ENCODE measurements around the gene ENPP1. TPM values are rescaled to one million over a fixed set of nuclear protein-coding genes. Genes with fewer than 3 reads are reported as not detected.

ENPP1 gene
- total and polyA plus RNA-seq, 8 donors: 1.6 to 2.5 (median 2.0) TPM

DNA sequence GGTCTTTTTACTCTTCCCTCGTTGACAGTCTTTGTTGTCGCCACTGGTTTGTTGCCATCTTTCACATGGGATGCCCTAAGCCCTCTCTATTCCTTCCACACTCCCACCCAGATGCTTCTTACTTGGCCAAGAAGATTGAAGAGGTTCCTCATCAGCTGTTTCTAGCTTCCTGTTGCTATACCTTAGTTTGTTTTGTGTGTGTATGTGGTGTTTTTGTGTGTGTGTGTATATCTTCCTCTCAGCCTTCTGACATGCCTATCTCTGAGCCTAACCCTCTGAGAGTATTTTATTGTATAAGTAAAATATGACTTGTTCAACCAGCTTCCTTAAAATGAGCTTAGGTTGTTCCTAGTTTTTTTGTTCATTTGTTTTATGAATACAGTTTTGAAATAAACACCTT, 35.9 kb downstream of the ENPP1 start:
- Histone ChIP-seq H3K9me3 (no peaks in the 10 kb centered on the region), H3K4me3 (no peak overlapping the region), H3K27me3 (no peaks in the 10 kb centered on the region), H3K4me1 (no peaks in the 10 kb centered on the region), H3K36me3 (no peaks in the 10 kb centered on the region), H3K27ac (no peak overlapping the region)
- TF ChIP-seq, protein P1, sequence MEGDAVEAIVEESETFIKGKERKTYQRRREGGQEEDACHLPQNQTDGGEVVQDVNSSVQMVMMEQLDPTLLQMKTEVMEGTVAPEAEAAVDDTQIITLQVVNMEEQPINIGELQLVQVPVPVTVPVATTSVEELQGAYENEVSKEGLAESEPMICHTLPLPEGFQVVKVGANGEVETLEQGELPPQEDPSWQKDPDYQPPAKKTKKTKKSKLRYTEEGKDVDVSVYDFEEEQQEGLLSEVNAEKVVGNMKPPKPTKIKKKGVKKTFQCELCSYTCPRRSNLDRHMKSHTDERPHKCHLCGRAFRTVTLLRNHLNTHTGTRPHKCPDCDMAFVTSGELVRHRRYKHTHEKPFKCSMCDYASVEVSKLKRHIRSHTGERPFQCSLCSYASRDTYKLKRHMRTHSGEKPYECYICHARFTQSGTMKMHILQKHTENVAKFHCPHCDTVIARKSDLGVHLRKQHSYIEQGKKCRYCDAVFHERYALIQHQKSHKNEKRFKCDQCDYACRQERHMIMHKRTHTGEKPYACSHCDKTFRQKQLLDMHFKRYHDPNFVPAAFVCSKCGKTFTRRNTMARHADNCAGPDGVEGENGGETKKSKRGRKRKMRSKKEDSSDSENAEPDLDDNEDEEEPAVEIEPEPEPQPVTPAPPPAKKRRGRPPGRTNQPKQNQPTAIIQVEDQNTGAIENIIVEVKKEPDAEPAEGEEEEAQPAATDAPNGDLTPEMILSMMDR (IDR thresholded peaks at IDR 0.05): no peak
- ATAC-seq (no peak), DNase-seq (no peak)
- intact Hi-C loops (cut with DNase I): no loop called here

DNA sequence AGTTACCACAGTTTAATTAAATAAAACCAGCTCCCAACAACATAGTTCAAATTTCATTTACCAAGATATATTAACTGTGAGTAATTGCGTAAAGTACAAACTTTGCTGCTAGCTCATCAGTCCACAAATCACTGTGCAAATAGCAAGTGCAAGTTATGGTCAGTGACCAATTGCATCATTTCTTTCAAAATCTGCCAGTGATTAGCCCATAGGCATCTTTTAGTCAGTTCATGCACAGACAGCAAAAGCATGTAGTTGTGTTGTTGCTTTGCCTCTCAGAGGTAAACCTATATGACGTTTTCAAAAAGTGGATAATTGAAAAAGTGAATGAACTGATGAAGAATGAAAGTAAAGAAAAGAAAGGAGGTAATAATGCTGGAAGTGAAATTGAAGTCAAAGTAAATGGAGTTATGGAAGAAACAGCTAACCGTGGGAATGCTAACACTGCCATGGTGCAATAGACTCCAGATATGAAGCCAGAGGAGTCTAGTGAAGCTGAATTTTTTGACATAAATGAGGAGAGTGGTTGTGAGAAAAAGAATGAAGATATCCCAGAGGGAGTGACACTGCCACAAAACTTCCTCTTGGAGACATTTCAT, 36.5 kb downstream of the ENPP1 start:
- Histone ChIP-seq H3K4me3 (no peak overlapping the region), H3K4me1 (no peaks in the 10 kb centered on the region), H3K9me3 (no peaks in the 10 kb centered on the region), H3K36me3 (no peaks in the 10 kb centered on the region), H3K27me3 (no peaks in the 10 kb centered on the region), H3K27ac (no peak overlapping the region)
- intact Hi-C loops (cut with DNase I): no loop called here
- TF ChIP-seq, protein P1 (IDR thresholded peaks at IDR 0.05): no peak
- ATAC-seq (no peak), DNase-seq (no peak)

DNA sequence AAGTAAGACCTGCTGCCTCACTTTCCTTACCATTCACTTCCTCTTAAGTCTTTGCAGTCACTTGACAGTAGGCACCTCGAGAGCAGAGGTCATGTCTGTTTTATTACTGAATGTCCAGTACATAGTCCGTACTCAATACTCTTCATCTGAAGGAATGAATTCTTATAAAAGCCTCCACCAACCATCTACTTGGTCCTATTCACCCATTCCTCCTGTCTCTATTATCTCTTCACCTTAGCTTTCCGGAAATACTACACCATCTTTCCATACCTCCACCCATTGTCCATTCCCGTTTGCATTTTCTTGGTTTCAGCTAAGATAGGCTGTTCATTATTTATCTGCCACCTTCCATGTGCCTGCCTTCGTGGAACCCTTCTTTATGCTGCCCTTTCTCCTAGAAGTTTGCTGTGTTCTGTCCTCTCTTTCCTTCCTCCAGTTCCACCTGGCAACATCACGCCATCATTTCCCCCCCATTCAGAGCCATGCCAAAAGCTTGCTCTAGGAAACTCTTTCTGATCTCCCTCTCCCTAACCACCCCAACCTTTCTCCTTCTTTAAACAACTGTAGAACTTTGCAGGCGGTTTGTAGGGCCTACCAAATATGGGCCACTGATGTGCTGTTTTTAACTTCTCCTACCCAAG, 38.3 kb downstream of the ENPP1 start:
- intact Hi-C loops (cut with DNase I): no loop called here
- no peak overlapping the region for H3K27ac ChIP-seq
- no peak for DNase-seq
- no peaks in the 10 kb centered on the region for H3K9me3 ChIP-seq
- no peaks in the 10 kb centered on the region for H3K4me1 ChIP-seq
- no peak for ATAC-seq
- H3K4me3 ChIP-seq: no peak overlapping the region
- no peaks in the 10 kb centered on the region for H3K27me3 ChIP-seq
- no peaks in the 10 kb centered on the region for H3K36me3 ChIP-seq
- TF ChIP-seq, protein P1 (IDR thresholded peaks at IDR 0.05): no peak

DNA sequence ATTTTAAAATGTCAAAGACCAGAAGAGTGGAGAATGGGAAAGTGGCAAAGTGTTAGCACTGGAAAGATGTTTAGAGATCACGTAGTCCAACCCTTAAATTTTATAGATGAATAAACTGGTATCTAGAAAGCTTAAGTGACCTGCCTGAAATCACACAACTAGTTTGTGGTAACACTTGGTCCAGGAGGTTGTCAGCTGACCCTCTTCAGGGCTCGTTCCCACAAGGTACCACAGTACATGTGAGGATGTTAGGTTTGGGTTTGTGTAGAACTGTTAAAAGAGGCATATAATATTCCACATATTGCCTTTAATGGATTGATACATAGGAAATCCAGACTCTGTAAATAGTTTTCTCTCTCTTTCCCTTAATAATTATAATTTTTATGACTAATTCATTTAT, 39.1 kb downstream of the ENPP1 start:
- Histone ChIP-seq H3K27me3 (no peaks in the 10 kb centered on the region), H3K9me3 (no peaks in the 10 kb centered on the region), H3K27ac (no peak overlapping the region), H3K4me3 (no peak overlapping the region), H3K36me3 (no peaks in the 10 kb centered on the region), H3K4me1 (no peaks in the 10 kb centered on the region)
- TF ChIP-seq, protein P1 (IDR thresholded peaks at IDR 0.05): no peak
- intact Hi-C loops (cut with DNase I): no loop called here
- ATAC-seq (no peak), DNase-seq (no peak)

DNA sequence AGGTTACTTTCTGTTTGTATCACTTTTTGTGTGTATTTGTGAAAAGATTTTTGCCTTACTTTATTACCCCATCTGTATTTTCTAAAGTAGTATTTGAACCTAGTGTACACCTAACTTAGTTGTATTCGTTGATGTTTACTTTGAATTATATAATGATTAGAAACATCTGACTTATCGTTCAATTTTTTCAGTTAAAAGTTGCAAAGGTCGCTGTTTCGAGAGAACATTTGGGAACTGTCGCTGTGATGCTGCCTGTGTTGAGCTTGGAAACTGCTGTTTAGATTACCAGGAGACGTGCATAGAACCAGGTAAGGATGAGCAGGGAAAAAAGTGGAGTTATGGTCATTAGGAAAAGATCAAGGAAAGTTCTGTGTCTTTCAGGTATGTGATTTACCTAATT, 42.0 kb downstream of the ENPP1 start:
- H3K4me3 ChIP-seq: no peak overlapping the region
- no peak for DNase-seq
- TF ChIP-seq, protein P1 (IDR thresholded peaks at IDR 0.05): no peak
- H3K9me3 ChIP-seq: no peaks in the 10 kb centered on the region
- intact Hi-C loops (cut with DNase I): no loop called here
- H3K4me1 ChIP-seq: no peaks in the 10 kb centered on the region
- H3K27ac ChIP-seq: no peak overlapping the region
- H3K27me3 ChIP-seq: no peaks in the 10 kb centered on the region
- no peak for ATAC-seq
- H3K36me3 ChIP-seq: no peaks in the 10 kb centered on the region
